ENCODE results near the gene KIAA1328. TPM values are rescaled to one million over a fixed set of nuclear protein-coding genes. Genes with fewer than 3 reads are reported as not detected.

The KIAA1328 gene
- polyA plus RNA-seq, 5 donors, result 14.2 to 26.9 (median 25.9) TPM

DNA sequence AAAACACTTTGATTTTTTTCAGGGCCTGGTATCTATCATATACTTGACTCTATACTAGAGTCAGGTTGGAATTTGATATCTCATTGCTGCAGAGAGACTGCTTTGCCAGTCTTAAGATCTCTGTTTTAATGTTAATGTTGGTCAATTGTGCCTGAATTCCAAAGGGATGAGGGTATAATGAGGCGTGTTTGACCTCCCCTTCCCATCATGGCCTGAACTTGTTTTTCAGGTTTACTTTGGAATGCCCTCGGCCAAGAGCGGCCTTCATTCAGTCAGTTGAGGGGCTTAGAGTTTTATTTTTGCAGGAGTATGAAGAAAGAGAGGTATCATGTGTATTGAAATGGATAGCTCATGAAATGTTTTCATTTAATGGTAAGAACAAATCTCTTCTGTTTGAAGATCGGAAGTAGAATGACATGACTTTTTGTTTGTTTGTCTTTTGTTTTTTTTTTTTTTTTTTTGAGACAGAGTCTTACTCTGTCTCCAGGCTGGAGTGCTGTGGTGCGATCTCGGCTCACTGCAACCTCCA is 119.0 kb downstream of the KIAA1328 start:
- DNase-seq, result peak; percentile 20 to 21

DNA sequence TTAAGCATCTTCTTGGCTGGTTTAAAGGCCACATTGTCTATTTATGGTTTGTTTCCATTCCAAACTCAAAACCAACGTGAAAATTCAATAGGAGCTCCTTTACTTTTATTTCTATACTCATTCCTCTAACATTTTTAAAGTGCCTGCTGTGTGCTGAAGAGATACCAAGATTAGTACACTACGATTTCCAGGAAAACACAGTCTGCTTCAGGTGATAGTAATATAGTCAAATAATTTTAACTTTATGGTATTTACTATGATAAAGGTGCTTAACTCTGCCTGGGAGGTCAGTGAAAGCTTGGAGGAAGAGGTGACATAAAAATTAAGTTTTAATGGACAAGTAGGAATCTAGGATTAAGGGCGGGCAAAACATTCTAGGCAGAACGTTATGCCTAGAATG is 121.4 kb downstream of the KIAA1328 start:
- no peak for DNase-seq

DNA sequence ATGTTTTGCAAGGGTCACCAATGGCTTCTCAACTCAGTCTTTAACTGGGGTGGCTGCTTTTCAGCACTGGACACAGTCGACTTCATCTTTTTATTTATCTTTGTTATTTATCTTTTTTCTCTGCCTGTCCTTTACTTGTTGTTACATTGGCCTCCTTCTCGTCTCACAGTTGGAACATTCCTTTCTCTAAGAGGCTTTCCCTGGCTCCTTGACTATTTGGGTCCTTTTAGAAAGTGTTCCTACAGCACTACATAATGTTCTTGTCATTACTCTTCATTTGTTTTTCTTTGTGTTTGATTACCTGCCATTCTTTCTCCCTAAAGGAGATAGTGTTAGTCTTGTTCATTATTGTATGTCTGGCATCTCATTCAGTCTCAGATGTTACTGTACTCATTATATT is 122.0 kb downstream of the KIAA1328 start:
- no peak for DNase-seq

DNA sequence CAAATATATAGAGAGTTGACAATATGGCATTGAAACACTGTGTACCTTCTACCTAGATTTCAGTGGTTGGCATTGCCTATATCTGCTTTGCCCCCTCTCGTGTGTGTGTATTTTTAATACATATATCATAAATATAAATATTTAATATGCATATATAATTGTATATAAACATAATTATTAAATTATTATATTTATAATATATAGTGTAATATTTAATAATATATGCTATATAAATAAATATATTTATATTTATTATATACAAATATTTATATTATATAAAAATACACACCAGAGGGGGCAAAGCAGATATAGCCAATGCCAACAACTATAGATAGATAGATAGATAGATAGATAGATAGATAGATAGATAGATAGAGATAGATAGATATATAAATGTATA is 124.1 kb downstream of the KIAA1328 start:
- no peak for DNase-seq

DNA sequence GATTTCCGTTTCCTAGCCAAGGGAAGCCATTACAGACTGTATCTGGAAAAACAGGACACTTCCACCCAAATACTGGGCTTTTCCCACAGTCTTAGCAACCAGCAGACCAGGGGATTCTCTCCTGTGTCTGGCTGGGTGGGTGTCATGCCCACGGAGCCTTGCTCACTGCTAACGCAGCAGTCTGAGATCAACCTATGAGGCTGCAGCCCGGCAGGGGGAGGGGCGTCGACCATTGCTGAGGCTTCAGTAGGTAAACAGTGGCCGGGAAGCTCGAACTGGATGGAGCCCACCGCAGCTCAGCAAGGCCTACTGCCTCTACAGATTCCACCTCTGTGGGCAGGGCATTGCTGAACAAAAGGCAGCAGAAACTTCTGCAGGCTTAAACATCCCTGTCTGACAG is 131.1 kb downstream of the KIAA1328 start:
- DNase-seq, result no peak

DNA sequence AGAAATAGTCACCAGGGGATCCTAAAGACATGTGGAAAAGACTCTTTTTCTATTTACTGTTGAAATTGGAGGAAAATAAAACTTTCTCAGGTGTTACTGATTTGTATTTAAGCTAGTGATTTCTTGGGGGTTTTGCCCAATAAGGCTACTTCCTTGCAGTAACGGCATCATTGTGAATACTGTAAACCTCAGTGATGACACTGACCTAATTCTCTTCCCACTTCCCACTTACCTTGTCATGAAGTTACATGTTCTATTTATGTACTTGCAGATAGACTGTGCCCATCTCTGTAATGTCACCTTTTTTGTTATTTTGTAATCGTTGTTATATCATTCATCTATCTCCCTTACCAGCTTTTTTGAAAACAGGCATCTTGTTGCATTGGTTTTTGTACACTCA is 134.5 kb downstream of the KIAA1328 start:
- DNase-seq, result no peak

DNA sequence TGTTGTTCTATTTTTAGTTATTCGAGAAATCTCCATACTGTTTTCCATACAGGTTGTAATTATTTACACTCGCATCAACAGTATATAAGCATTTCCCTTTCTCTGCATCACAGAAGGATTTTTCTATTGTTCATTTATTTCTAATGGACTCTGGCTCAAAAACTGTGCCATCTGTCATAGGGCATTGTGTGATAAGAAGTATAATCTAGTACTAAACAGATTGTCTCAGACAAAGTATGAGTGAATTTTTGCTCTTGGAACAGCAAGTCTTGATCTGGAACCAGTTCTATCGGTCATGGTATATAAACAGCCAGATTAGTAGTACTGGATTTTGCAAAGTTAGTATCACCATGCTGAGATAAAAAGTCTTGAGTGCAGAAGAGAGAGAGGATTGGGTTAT is 145.8 kb downstream of the KIAA1328 start:
- DNase-seq, result no peak

DNA sequence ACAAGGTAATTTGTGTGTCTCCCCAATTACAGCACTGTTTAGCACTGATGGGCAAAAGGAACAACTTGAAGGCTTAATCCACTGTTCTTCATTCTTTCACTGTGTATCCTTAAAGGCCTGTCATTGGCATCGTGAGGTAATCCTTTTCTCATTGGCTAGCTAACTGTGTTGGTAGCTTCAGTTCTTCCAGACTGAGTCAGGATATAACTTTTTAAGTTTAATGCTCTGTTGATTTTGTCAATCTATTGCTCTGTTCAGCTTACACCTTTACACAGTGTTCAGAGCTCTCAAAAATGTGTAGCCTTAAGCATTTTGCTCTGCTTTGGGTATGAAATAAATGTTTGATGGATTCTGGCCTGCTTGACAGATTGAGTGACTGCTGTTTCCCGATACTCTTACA is 148.2 kb downstream of the KIAA1328 start:
- no peak for DNase-seq

DNA sequence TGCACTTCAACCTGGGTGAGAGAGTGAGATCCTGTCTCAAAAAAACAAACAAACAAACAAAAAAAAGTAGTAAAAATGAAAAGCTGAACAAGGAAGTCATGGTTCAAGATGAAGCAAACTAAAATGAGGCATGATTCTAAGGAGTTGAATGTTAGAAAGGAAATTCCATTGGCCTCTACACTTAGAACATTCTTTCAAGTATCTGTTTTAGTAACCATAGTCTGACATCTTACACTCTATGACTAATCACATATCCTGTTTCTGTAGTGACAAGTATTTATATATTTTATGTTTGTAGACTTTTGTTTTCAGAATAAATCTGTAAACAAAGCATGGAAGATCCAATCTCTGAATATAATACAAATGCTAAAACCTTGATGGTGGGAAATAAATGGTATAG is 164.1 kb downstream of the KIAA1328 start:
- no peak for DNase-seq

DNA sequence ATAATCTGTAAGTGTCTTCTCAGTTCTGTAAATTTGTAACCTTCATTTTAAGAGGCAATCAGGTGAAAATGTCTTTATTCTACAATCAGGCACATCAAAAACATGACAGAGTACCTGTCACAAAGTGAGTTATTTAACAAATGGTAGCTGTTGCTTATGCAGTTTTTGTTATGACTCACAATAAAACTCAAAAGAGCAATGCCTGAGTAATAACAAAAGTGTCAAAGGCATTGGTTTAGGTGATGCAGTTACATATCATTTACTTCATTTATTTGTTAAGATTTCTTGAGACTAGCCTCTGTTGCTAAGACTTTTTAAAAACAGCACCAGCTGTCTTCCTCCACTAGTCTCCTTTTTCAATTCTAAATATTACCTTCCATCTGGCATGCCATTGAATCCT is 177.8 kb downstream of the KIAA1328 start:
- no peak for DNase-seq

DNA sequence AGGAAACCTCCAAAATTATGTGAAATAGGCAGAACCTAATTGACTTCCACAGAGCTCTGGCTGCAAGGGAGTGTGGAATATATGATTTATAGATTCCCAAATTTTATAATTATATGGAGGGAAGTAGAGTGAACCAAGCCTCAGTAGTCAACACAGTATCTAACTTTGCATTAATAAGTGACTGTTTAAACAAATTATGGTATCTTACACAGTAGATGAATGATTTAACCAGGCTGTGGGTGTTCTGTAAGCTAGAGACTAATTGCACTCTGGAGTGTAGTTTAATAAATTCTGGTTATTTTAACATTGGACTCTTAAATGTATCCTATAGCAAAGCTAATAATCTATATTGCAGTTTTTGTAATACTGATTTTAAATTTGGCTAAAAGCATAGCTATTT is 183.5 kb downstream of the KIAA1328 start:
- no peak for DNase-seq

DNA sequence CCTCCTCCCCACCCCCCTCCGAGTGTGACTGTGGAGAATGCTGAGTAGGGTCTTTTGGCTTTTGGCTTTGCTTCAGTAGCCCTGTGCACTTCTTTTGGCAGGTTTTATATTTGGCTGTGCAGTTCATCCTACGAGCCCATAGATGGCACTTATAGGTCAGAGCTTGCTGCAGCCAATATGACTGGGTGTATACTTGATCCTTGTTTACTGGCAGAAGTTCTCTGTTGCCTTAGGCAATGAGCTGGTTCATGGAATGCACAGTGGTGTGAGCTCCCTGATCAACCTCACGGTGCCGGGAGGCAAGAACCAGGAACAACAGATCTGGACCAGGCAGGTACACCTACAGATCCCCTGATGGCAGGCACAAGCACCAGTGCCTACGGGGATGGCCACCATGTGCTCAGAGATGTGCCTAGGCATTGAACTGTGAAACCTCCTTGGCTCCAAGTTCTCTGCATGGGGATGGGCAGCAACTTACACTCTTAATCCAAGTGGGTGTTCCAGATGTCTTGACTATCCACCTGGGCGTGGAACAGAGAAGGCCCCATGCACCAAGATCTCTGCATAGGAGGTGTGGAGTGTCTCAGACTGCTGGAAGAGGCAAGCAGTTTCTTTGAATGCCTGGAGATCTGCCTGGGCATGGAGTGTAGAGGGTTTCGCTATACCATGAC is 190.4 kb downstream of the KIAA1328 start:
- DNase-seq, result no peak

DNA sequence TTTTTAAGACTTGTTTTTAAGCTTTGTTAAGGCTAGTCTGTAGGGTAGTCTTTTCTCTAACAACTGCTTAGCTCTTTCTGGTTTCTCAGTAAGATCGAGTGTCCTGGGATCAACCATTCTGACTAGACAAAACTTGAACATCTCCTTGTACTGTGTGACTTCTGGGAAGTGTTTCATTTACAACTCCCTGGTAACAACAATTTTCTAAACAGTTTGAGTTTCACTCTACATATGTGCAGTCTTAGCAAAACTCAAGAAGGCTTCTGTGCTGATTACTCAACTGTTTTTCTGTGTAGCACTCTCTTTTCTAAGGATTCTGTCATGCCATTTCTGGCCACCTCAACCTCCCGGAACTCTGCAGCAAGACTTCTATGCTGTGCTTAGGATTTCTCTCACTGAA is 204.5 kb downstream of the KIAA1328 start:
- DNase-seq, result no peak

DNA sequence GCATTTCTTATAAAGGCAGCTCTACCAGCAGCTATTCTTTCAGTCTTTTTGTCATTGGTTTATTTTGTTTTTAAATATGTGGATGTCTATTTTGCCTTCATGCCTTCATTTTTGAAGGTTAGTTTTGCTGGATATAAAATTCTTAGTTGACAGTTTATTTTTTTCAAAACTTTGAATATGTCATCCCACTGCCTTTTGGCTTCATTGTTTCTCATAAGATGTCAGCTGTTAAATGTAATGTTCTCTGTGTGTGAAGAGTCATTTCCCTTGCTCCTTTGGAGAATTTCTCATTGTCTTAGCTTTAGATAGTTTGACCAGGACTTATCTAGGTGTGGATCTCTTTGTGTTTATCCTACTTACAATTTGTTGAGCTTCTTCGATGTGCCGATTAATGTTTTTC is 213.5 kb downstream of the KIAA1328 start:
- DNase-seq, result no peak

DNA sequence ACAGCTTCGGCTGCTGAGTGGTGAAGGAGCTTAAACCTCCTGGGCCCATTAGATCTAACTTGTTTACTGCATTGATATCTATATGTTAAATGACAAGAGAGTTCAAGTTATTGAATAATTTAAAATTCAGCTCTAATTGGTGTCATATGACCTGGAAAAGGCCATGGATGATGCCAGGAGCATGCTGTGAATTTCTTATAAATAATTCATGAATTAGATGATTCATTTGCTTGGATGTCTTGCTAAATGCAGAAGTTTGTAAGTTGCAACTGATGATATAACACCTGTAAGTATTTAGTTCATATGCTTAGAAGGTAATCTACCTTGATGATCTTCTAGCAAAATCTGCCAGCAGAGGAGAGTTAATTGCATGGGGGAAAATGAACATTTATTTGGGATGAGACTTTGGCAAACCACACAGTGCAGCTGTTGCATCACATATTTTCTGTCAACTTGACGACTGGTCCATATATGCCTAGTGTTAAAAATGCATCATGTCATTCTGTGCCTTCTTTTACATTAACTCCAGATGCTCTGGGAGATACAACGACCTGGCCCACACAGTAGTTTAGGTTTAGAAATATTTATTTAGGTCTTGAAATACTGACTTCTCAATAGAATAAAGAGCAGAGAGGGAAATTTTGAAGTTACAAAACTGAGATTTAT is 226.3 kb downstream of the KIAA1328 start:
- DNase-seq, result no peak

DNA sequence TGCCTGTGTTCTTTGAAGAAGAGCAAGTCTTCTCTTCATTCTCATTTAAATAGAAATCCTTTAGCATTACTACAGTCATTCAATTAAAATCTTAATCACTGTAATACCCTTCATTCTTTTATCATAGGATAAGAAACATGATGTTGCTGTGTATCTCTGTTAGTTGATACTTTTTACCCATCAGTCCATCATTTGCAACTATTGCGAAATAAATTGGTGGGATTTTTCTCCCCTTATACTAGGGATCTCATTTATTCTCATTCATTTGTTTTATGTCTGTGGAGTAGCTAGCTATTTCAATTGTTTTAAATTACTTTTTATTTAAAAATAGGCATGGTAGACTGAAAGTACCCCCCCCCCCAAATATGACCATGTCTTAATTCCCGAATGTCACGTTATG is 235.3 kb downstream of the KIAA1328 start:
- no peak for DNase-seq

DNA sequence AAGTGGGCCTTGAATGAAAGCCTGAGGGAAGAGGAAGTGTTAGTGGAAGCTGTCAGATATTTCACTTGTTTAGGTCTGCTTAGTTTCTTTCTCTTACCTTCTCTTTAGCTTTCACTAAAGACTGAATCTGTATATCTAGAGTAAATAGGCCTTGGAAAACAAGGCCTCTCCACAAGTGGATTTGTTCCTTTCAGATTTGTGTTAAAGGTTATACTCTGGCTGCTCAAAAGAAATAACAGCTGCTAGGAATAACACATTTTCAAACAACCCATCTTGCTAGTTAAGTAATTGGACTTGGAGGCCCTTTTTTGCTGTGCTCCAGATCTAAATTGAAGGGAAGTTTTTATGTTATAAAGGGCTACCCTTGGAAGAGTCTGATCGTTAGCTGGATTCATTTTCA is 236.3 kb downstream of the KIAA1328 start:
- DNase-seq, result no peak

DNA sequence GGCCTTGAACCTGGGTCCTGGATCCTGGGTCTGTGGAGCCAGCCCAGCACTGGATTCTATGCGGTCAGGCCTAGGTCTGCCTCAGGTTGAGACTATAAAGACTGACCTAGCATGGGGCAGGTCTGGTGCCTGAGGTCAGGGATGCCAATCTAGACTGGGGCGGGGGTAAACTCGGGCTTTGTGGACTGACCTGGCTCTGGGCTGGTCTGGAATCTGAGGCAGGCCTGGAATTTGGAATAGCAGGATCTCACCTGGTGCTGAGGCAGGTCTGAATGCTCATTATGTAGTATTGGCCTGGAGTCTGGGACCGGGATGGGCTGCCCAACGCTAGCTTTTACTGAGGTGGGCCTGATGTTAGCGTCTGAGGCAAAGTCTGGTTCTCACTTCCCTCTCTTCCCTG is 256.0 kb downstream of the KIAA1328 start:
- DNase-seq, result no peak

DNA sequence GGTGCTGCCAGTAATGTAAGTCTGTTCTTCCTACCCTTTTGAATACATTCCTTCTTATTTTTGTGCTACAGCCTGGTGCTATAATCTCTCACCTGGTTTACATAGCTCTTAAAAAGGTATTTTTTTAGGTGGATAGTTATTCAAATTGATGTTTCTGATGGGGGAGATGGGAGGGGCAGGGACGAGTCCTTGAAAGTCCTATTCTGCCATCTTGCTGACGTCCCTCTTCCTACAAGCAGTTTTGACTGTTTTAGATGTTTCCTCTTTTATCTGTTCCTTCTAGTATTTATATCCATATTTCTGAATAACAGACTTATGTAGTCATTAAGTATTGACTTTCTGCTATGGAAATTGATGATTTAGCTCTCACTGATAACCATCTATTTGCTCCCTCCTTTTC is 256.4 kb downstream of the KIAA1328 start:
- DNase-seq, result no peak

DNA sequence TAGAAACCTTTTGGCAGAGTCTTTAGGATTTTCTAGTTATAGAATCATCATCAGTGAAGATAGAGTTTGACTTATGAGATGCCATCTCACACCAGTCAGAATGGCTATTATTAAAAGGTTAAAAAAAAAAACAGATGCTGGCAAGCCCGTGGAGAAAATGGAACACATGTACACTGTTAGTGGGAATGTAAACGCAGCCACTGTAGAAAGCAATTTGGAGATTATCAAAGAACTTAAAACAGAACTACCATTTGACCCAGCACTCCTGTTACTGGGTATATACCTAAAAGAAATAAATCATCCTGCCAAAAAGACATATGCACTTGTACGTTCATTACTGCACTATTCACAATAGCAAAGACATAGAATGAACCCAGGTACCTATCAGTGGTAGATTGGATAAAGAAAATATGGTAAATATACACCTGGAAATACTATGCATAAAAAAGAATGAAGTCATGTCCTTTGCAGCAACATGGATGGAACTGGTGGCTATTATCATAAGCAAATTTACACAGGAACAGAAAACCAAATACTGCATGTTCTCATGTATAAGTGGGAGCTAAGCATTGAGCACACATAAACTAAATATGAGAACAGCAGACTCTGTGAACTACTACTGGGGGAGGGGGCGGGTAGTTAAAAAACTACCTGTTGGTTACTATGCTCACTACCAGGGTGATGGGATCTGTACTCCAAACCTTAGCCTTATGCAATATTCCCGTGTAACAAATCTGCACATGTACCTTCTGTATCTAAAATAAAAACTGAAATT is 279.0 kb downstream of the KIAA1328 start:
- DNase-seq, result peak in 1 of 2 donors; percentile 7

DNA sequence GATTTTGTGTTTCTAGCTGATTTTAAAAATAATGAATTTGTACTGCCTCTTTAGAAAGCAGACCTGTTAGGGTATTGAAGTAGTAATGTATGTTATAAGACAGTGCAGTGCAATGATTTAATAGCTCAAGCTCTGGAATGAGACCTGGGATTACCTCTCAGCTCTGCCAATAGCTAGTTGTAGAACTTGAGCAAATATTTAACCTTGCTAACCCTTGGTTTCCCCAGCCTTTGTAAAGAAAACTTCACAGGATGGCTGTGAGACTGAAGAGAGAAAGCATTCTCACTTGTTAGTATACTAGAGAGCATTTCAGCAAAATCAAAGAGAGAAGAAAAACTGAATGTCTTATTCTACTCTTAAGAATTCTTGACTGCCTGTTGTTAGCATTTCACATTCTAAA is 293.9 kb downstream of the KIAA1328 start:
- no peak for DNase-seq

DNA sequence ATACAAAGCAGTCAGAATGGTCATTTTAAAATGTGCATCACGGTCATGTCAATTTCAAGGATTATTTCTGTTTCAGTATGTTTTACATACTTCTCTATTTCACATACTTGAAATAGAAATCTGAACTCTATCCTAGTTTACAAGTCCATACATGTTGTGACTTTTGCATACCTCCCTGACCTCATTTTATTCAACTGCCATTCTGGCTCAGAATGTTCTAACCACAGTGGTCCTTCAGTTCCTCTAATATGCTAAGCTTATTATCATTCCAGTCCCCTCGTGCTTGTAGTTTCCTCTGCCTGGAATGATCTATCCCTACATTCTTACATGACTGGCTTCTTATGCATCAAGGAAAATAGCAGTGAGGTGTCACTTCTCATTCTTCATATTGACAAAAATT is 295.6 kb downstream of the KIAA1328 start:
- DNase-seq, result no peak

DNA sequence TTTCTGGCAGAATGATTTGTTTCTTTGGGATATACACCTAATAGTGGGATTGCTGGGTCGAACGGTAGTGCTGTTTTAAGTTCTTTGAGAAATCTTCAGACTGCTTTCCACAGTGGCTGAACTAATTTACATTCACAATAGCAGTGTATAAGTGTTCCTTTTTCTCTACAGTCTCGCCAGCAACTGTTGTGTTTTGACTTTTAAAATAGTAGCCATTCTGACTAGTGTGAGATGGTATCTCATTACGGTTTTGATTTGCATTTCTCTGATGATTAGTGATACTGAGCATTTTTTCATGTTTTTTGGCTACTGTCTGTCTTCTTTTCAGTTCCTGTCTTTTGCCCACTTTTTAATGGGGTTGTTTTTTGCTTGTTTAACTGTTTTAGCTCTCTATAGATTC is 306.2 kb downstream of the KIAA1328 start:
- DNase-seq, result no peak
